NT2/D1 (cell line): ENCODE measurements around the gene SCD.

Source experiments
- DNase-seq: peaks from one replicate; pipeline ENCODE4 v3.0.0-alpha.2; 2011; ENCODE audit warnings: low read depth, low spot score
- H3K27me3 ChIP-seq: 2 replicates; pipeline ENCODE4 v1.6.0; 2011; ENCODE audit warnings: mild to moderate bottlenecking; ENCODE audit not compliant: insufficient read length, insufficient read depth
- H3K36me3 ChIP-seq: 2 replicates; pipeline ENCODE4 v1.6.1; 2011; ENCODE audit warnings: mild to moderate bottlenecking, low read length, mixed read lengths; ENCODE audit not compliant: insufficient read depth, insufficient read length
- H3K4me1 ChIP-seq: 2 replicates; pipeline ENCODE4 v1.5.1; 2011; ENCODE audit not compliant: insufficient read depth, insufficient read length
- H3K4me3 ChIP-seq: 2 replicates; pipeline ENCODE4 v1.5.1; 2011; ENCODE audit warnings: low read depth; ENCODE audit not compliant: insufficient read length
- H3K9ac ChIP-seq: 2 replicates; pipeline ENCODE4 v1.6.0; 2011; ENCODE audit warnings: low read depth; ENCODE audit not compliant: insufficient read length
- H3K9me3 ChIP-seq: 2 replicates; pipeline ENCODE4 v1.5.1; 2011; ENCODE audit warnings: mild to moderate bottlenecking, low read length; ENCODE audit not compliant: insufficient read depth
- SUZ12 ChIP-seq: IDR thresholded peaks from 2 replicates; pipeline ENCODE4 v1.6.1; 2011; ENCODE audit not compliant: insufficient read length, insufficient read depth; ENCODE audit errors: extremely low read depth
- YY1 ChIP-seq: IDR thresholded peaks from 2 replicates; pipeline ENCODE4 v1.6.1; 2011; ENCODE audit not compliant: insufficient read length, insufficient read depth
- ZNF274 ChIP-seq: IDR thresholded peaks from 2 replicates; pipeline ENCODE4 v1.6.1; 2011; ENCODE audit warnings: mild to moderate bottlenecking, low read depth, low read length

Gene SCD

DNA sequence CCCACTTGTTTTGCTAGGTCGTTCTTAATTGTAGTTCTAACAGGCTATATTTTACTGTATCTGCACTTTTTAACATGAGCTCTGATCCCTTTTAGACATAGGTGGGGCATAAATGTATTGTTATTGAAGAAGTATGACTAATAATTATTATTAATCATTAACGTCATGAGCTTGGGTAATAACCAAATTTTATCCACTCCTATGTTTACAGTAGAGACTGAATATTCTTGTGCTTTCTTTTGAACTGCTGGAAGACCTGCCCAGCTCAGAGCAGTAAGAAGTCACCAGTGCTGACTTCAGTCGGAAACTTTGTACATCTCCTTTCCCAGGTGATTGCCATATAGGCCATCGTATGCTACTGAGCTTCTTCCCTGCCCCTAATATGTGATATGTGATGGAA lies 35.7 kb upstream of the SCD start:
- Histone ChIP-seq H3K27me3 (no peaks in the 10 kb centered on the region), H3K9me3 (no peaks in the 10 kb centered on the region), H3K4me1 (peaks cover under 1% of the 10 kb centered on the region), H3K4me3 (no peak overlapping the region), H3K9ac (no peak overlapping the region), H3K36me3 (no peaks in the 10 kb centered on the region)
- no peak for DNase-seq
- TF ChIP-seq ZNF274, result no peak
- no peak for TF ChIP-seq SUZ12
- no peak for TF ChIP-seq YY1

DNA sequence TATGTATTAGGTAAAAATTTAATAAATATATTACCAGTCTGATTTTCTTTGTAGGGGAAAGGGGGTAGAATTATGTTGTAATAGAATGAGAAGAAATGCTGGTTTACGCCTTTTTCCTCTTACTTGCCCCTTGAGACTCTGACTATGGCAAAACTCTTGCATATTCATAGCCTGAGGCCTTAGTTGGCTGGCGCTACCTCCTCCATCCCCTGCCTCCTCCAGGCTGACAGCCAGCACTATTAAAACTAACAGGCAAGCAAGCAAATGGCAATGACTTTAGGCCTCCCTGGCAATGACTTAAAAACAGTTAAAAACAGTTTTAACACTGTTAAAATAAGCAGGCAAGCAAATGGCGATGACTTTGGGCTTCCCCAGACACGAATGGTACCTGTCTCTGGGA lies 31.4 kb upstream of the SCD start:
- Histone ChIP-seq H3K4me3 (no peak overlapping the region), H3K9me3 (no peaks in the 10 kb centered on the region), H3K4me1 (peaks cover 2% of the 10 kb centered on the region), H3K9ac (no peak overlapping the region), H3K36me3 (no peaks in the 10 kb centered on the region), H3K27me3 (no peaks in the 10 kb centered on the region)
- no peak for TF ChIP-seq YY1
- no peak for TF ChIP-seq ZNF274
- no peak for TF ChIP-seq SUZ12
- DNase-seq, result no peak

DNA sequence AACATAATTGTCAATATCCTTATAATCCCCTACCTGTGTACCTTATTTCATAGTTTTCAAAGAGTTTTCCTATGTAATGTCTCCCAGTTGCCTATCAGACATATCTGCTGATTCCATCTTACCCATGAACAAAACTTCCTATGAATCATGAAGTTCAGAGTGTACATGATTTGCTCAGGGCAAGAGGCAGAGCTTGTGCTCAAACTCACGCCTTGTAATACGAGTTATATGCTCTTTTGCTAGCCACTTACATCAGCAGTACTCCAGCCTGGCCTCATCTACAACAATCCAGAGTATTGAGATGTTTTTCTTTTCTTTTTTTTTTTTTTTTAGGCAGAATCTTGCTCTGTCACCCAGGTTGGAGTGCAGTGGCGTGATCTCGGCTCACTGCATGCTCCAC lies 28.8 kb upstream of the SCD start:
- Histone ChIP-seq H3K4me3 (no peak overlapping the region), H3K4me1 (peaks cover 2% of the 10 kb centered on the region), H3K27me3 (no peaks in the 10 kb centered on the region), H3K9me3 (no peaks in the 10 kb centered on the region), H3K36me3 (no peaks in the 10 kb centered on the region), H3K9ac (no peak overlapping the region)
- no peak for DNase-seq
- TF ChIP-seq SUZ12 (no peak), ZNF274 (no peak), YY1 (no peak)

DNA sequence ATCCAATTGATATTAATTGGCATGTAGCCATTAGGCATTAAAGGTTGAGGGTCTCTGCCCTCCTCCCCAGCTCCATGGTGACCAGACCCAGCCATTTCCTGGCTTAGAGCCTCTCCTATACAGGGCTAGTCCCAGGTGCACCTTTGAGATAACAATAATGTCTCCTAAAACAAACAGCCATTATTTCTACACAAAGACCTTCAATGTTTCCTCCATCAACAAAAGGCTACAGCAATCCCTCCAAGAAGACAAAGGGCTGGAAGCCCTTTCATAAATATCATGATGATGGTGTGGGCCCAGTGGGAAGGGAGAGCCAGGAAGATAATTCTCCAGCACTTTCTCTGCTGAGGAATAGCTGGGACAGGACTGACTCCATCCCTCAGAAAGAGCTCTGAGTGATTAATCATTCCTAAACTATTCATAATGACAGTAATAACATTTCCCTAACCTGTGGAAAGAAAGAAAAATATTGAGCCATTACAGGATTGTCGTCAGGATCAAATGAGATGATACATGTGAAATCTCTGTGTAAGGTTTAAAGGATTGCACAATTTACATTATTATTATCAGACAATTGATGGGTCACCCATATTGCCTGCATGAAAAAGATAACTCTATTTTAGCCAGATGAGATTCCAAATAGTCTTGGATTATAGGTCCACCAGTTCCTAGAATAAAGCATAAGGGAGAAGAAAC lies 27.2 kb upstream of the SCD start:
- TF ChIP-seq YY1 (no peak), SUZ12 (no peak), ZNF274 (no peak)
- Histone ChIP-seq H3K9me3 (no peaks in the 10 kb centered on the region), H3K9ac (no peak overlapping the region), H3K4me1 (peaks cover 2% of the 10 kb centered on the region), H3K27me3 (no peaks in the 10 kb centered on the region), H3K4me3 (no peak overlapping the region), H3K36me3 (no peaks in the 10 kb centered on the region)
- no peak for DNase-seq

DNA sequence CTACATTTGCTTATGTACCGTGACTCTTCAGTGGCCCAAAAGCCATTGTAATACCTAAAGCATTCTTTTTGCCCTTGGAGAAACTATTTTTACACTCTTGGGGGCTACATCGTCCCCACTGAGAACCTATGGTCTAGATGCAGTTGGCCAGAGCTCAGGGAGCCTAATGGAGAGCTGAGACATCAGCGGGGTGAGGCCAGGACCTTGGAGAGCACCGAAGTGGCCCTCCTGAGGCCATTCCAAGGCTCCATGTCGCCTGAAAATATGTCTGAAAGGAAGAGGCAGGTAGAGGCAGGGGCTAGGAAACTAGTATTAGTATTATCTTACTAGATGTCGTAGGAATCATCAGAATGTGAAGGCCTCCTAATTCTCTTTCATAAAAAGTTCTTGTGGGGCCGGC lies 21.9 kb upstream of the SCD start:
- no peaks in the 10 kb centered on the region for H3K36me3 ChIP-seq
- no peak overlapping the region for H3K9ac ChIP-seq
- H3K4me3 ChIP-seq, result no peak overlapping the region
- H3K4me1 ChIP-seq, result no peaks in the 10 kb centered on the region
- H3K9me3 ChIP-seq, result no peaks in the 10 kb centered on the region
- TF ChIP-seq SUZ12, result no peak
- TF ChIP-seq ZNF274, result no peak
- DNase-seq, result no peak
- H3K27me3 ChIP-seq, result no peaks in the 10 kb centered on the region

DNA sequence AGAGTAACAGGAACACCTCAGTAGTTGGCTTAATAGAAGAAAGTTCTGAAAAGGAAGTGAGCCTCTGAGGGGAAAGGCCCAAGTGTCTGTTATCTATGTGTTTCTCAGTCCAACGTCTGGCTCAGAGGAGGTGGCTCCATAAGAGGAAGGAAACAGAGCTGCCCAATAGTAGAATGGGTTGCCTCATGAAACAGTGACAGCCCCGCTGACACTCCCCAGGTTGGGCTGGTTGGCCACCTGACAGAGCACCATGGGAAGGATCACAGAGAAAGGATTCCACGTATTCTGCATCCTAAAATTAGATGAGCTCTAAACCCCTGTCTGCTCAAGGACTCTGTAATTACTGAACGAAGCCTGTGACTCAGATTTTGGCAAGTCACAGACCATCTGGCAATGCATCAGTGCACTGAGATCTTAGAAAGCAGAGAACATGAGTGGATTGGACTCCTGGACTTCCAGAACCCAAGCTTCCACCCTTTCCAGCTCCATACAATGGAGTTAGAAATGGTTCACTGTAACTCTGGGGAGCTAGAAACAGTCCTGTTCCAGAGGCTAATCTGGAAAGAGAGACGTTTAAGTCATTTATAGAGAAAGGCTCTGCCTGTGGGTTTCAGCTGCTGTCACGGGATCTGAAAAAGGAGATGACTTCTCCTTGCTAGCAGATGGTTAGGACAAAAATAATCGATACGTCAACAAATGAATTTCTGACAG lies 19.9 kb upstream of the SCD start:
- TF ChIP-seq SUZ12 (no peak), ZNF274 (no peak), YY1 (no peak)
- no peaks in the 10 kb centered on the region for H3K4me1 ChIP-seq
- H3K9ac ChIP-seq, result no peak overlapping the region
- DNase-seq, result no peak
- no peaks in the 10 kb centered on the region for H3K27me3 ChIP-seq
- no peaks in the 10 kb centered on the region for H3K36me3 ChIP-seq
- no peak overlapping the region for H3K4me3 ChIP-seq
- no peaks in the 10 kb centered on the region for H3K9me3 ChIP-seq

DNA sequence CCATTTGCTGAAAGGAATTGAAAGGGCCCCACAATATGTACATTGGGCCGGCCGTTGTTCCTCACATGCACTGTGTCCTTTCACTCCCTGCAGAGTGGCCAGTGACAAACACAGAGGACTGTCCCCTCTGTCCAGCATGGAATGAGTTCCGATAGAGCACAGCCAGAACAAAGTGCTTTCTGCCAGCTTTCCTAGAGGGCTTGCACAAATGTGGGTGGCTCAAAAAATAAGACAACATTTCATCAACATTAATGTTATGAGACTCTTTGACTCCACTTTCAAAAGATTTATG lies 19.4 kb upstream of the SCD start:
- Histone ChIP-seq H3K27me3 (no peaks in the 10 kb centered on the region), H3K36me3 (no peaks in the 10 kb centered on the region), H3K9me3 (no peaks in the 10 kb centered on the region), H3K9ac (no peak overlapping the region), H3K4me3 (no peak overlapping the region), H3K4me1 (no peaks in the 10 kb centered on the region)
- TF ChIP-seq ZNF274, result no peak
- no peak for TF ChIP-seq YY1
- TF ChIP-seq SUZ12, result no peak
- no peak for DNase-seq
